ENCODE data around the gene MRAP2. TPM values are rescaled to one million over a fixed set of nuclear protein-coding genes. Genes with fewer than 3 reads are reported as not detected.
"Not testable (repeated sequence)": the region's sequence is repeated elsewhere in the genome, so short reads cannot be mapped to it uniquely, and the experiment has no call there.

Gene MRAP2
- total RNA-seq, 1 donor from 2014 or later = 7.7 TPM

- DNase-seq (ENCODE audit: low spot score in 2 of 2); FAIRE-seq: not testable (repeated sequence)
These were observed 81.5 kb downstream of the MRAP2 start for GRCh38 chr6:84114933-84115594.

DNA sequence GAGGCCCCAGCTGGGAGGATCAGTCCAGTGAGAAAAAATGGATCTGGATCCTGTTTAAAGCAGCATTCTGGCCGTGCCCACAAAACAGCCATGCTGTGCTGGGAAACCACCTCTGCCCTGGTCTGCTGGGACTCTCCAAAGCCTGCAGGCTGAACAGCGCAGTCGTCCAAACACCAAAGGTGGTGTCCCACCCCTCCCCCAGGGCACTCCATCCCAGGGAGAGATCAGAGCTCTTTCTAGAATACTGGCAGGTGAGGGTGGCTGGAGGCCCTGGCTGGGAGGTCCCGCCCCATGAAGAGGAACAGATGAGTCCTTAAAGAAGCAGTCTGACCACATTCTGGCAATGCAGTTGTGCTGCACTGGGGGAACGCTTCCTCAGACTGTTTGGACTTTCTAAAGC is 84.6 kb downstream of the MRAP2 start:
- DNase-seq (ENCODE audit: low spot score in 2 of 2) = no peak
- FAIRE-seq = no peak

GRCh38 chr6:84119277-84119676 is 85.7 kb downstream of the MRAP2 start:
- no peak for FAIRE-seq
- no peak for DNase-seq (ENCODE audit: low spot score in 2 of 2)

DNA sequence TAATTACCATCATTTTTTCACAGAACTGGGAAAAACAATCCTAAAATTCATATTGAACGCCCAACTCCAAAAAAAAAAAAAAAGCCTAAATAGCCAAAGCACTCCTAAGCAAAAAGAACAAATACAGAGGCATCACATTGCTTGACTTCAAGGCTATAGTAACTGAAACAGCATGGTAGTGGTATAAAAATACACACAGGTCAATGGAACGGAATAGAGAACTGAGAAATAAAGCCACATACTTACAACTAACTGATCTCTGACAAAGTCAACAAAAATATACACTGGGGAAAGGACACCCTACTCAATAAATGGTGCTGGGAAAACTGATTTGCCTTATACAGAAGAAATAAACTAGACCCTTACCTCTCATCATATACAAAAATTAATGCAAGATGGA is 89.6 kb downstream of the MRAP2 start:
- FAIRE-seq (no peak), DNase-seq (ENCODE audit: low spot score in 2 of 2) (no peak)

- not testable (repeated sequence) for FAIRE-seq; DNase-seq (ENCODE audit: low spot score in 2 of 2)
These were observed 96.0 kb downstream of the MRAP2 start for GRCh38 chr6:84129588-84129987.

GRCh38 chr6:84133385-84133784 is 99.8 kb downstream of the MRAP2 start:
- not testable (repeated sequence) for DNase-seq (ENCODE audit: low spot score in 2 of 2); FAIRE-seq

GRCh38 chr6:84135291-84135690 is 101.7 kb downstream of the MRAP2 start:
- DNase-seq (ENCODE audit: low spot score in 2 of 2) (no peak), FAIRE-seq (no peak)

- no peak for FAIRE-seq
- DNase-seq (ENCODE audit: low spot score in 2 of 2) = no peak
These were observed 102.9 kb downstream of the MRAP2 start for GRCh38 chr6:84136364-84137050.

DNA sequence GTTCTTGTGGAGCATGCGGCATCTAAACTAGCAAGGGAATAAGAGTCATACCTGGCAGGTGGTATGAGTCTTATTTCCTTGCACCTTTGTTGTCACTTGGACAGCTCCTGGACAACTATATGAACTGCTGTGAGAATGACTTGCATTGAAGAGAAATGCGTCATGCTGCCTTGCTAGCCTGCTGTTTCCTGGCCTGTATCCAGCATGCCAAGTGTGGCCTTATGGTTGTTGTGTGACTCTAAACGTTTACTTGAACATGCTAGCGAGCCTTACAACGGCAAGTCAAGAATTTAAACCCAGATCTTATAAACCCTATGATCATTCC is 103.4 kb downstream of the MRAP2 start:
- DNase-seq (ENCODE audit: low spot score in 2 of 2) = no peak
- FAIRE-seq = no peak

DNA sequence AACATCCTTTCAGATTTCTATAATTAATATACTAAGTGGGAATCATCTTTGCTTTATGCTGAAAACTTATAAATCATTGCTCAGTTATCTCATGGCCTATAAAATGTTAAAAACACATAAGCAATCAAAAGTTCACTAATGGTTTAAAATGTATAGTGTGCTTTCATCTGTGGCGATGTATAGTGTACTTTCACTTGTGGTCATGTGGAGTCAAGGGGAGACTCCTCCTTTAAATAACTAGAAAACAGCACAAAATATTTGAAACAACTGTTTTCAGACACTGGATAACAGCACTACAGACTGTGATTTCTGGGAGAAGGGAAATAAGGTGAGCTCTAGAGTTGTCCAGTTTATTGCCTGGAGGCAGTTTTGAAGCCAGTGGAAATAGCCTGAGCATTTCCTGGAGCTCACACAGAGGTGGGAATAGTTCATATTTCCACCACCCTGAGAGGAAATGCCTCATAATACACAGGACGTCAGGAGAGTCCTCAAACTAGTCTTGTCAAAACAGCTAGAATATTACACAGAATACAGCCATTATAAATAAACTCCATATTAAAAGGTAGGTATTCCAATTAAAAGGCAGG is 104.5 kb downstream of the MRAP2 start:
- FAIRE-seq (no peak), DNase-seq (ENCODE audit: low spot score in 2 of 2) (no peak)

- DNase-seq (ENCODE audit: low spot score in 2 of 2) (no peak), FAIRE-seq (no peak)
These were observed 105.7 kb downstream of the MRAP2 start for GRCh38 chr6:84139311-84139710.

Other genes with a start within 250 kb of the MRAP2 start
- 21.6 TPM for gene RIPPLY2, start 180.4 kb upstream of the MRAP2 start, total RNA-seq
- gene CYB5R4, start 174.1 kb upstream of the MRAP2 start, total RNA-seq = 6.9 TPM
- 34.6 TPM for gene CEP162, start 193.9 kb downstream of the MRAP2 start, total RNA-seq

All from frontal cortex (tissue), 4 donors.